ENCODE data around the gene TEKT3. TPM values are rescaled to one million over a fixed set of nuclear protein-coding genes. Genes with fewer than 3 reads are reported as not detected.

TEKT3 gene
- total and polyA plus RNA-seq, 2 of the 4 experiments (the other 2 are of a cell fraction): 0.15 TPM; not detected in 1

- Histone ChIP-seq H3K4ac (ENCODE audit: low read depth, low read length) (no peak overlapping the region), H4K5ac (ENCODE audit: low read depth, low read length) (no peak overlapping the region), H4K91ac (ENCODE audit: insufficient read depth, low read depth, low read length) (no peak overlapping the region), H2AFZ (replicated peaks; ENCODE audit: low read length, poor library complexity) (no peak overlapping the region), H2BK20ac (ENCODE audit: low read depth, low read length) (no peak overlapping the region), H2AK9ac (replicated peaks; ENCODE audit: low read depth, low read length, poor library complexity) (no peak overlapping the region), H3K27me3 (ENCODE audit: control insufficient read depth, insufficient read depth, low read length) (peaks cover under 1% of the 10 kb centered on the region; the same call in 1 of the 2 replicates), H2AK5ac (ENCODE audit: low read depth, low read length) (no peak overlapping the region), H3K27ac (ENCODE audit: insufficient read depth, low read length) (no peak overlapping the region), H2BK120ac (ENCODE audit: low read depth, low read length) (no peak overlapping the region), H2BK15ac (ENCODE audit: low read depth, low read length) (no peak overlapping the region), H3K4me2 (ENCODE audit: low read depth, low read length) (no peak overlapping the region), H3K18ac (ENCODE audit: low read depth, low read length) (no peak overlapping the region), H3K9me1 (ENCODE audit: insufficient read depth, low read length) (peaks cover 3% of the 10 kb centered on the region; the same call in 1 of the 2 replicates), H2BK5ac (ENCODE audit: low read depth, low read length, poor library complexity, severe bottlenecking) (no peak overlapping the region), H3K36me3 (ENCODE audit: control insufficient read depth, insufficient read depth, low read length) (no peaks in the 10 kb centered on the region), H3K9ac (ENCODE audit: low read depth, low read length) (no peak overlapping the region), H3K56ac (ENCODE audit: extremely low read depth, insufficient read depth, low read length) (no peak overlapping the region), H3K79me1 (ENCODE audit: low read depth in 1 of 2, low read length in 2 of 2) (no peaks in the 10 kb centered on the region), H4K20me1 (ENCODE audit: insufficient read depth, low read length) (no peaks in the 10 kb centered on the region), H4K8ac (ENCODE audit: low read depth in 2 of 2, low read length in 2 of 2) (no peak overlapping the region), H3K4me1 (ENCODE audit: control insufficient read depth, insufficient read depth, low read length) (peaks cover 5% of the 10 kb centered on the region), H3K4me3 (ENCODE audit: insufficient read depth, low read depth, low read length) (no peak overlapping the region), H3K14ac (replicated peaks; ENCODE audit: low read depth, low read length) (no peak overlapping the region), H3K9me3 (ENCODE audit: control insufficient read depth, insufficient read depth, low read length) (peaks cover 2% of the 10 kb centered on the region; the same call in 1 of the 2 replicates), H3K23ac (ENCODE audit: low read depth, low read length) (no peak overlapping the region)
- CTCF ChIA-PET: no interaction called here
- no peak for DNase-seq
- no CpG with 5 or more reads among the region's 3 CpGs for WGBS, 2 experiments (ENCODE audit: extremely low coverage in 2 of 2, insufficient read length in 1 of 2)
- in situ Hi-C loops (cut with MboI; ENCODE audit: low sequenced_read_pairs): no loop called here
- dilution Hi-C loops (cut with HindIII; ENCODE audit: low sequenced_read_pairs, unreplicated experiment): no loop called here
- TF ChIP-seq ELK1 (IDR thresholded peaks at IDR 0.05; ENCODE audit: borderline replicate concordance, low read depth, low read length): no peak
- TF ChIP-seq CEBPB (IDR thresholded peaks at IDR 0.05; ENCODE audit: low read depth, low read length): 0 out of 2 replicates have a peak, but pooled peaks have one; percentile 5
- intact Hi-C loops (cut with micrococcal nuclease): no loop called here
- ATAC-seq (ENCODE audit: low read depth): no peak
- BruUV-seq (replicated peaks): no TSS peak
- POLR2A ChIA-PET (ENCODE audit: unreplicated experiment): no interaction called here
These were observed 23.2 kb upstream of the TEKT3 start for GRCh38 chr17:15364615-15365014.
